WTC11 (cell line): ENCODE data around the gene BRK1. TPM values are rescaled to one million over a fixed set of nuclear protein-coding genes. Genes with fewer than 3 reads are reported as not detected.

Experiments
- ATAC-seq: fragments of 200-7000 bp; cut with Tn5 transposase; 2 replicates; pipeline ENCODE4 v1.10.0; 2021; ENCODE audit warnings: mild to moderate bottlenecking, moderate library complexity
- CTCF ChIA-PET: fragments of 300-600 bp; sonication (Branson Sonifier 250); formaldehyde crosslinking; loops from one replicate; lab custom pipeline; 2021; ENCODE audit warnings: antibody characterized with exemption; lab: Charles Lee
- POLR2A ChIA-PET: fragments of 350-600 bp; sonication (Branson Sonifier 250); formaldehyde crosslinking; loops from one replicate; lab custom pipeline; 2021; ENCODE audit warnings: antibody characterized with exemption; lab: Charles Lee
- DNase-seq: peaks from one replicate; pipeline ENCODE4 v3.0.0; 2021; ENCODE audit warnings: low spot score
- H3K27ac Mint-ChIP-seq: 2 replicates; pipeline ENCODE4 v1.8.0; 2021; ENCODE audit warnings: mixed read lengths
- H3K27me3 Mint-ChIP-seq: 2 replicates; pipeline ENCODE4 v1.8.0; 2021; ENCODE audit warnings: low read depth, mild to moderate bottlenecking, moderate library complexity, mixed read lengths
- H3K36me3 Mint-ChIP-seq: 2 replicates; pipeline ENCODE4 v1.8.0; 2021; ENCODE audit warnings: mixed read lengths
- H3K4me1 Mint-ChIP-seq: 2 replicates; pipeline ENCODE4 v1.8.0; 2022; ENCODE audit warnings: mixed read lengths
- H3K4me3 Mint-ChIP-seq: 2 replicates; pipeline ENCODE4 v1.8.0; 2021; ENCODE audit warnings: mild to moderate bottlenecking, moderate library complexity, mixed read lengths
- H3K9me3 Mint-ChIP-seq: 2 replicates; pipeline ENCODE4 v1.8.0; 2021; ENCODE audit warnings: mixed read lengths
- AR ChIP-seq: fragments of 250-450 bp; sonication (Bioruptor Pico); IDR thresholded peaks from 2 replicates; pipeline ENCODE4 v1.9.0; 2021; ENCODE audit warnings: mild to moderate bottlenecking
- ARID4B ChIP-seq: sonication (generic); formaldehyde crosslinking; IDR thresholded peaks from 2 replicates; pipeline ENCODE4 v1.8.0; 2023; ENCODE audit warnings: missing genetic modification reagents, mild to moderate bottlenecking, borderline replicate concordance
- ATF1 ChIP-seq: sonication (generic); formaldehyde crosslinking; IDR thresholded peaks from 2 replicates; pipeline ENCODE4 v1.8.1; 2023; ENCODE audit warnings: mild to moderate bottlenecking, moderate library complexity, missing genetic modification reagents
- ATF3 ChIP-seq: sonication (generic); formaldehyde crosslinking; conservative IDR thresholded peaks from 2 replicates; pipeline ENCODE4 v1.8.1; 2022; ENCODE audit warnings: mild to moderate bottlenecking, missing genetic modification reagents
- CBFB ChIP-seq: sonication (generic); formaldehyde crosslinking; IDR thresholded peaks from 2 replicates; pipeline ENCODE4 v1.8.1; 2022; ENCODE audit warnings: mild to moderate bottlenecking, low read depth, missing genetic modification reagents
- CREB1 ChIP-seq: sonication (generic); formaldehyde crosslinking; IDR thresholded peaks from 2 replicates; pipeline ENCODE4 v1.8.0; 2023; ENCODE audit warnings: mild to moderate bottlenecking, missing genetic modification reagents
- CTCF ChIP-seq: fragments of 200-600 bp; IDR thresholded peaks from 2 replicates; pipeline ENCODE4 v1.8.0; 2022; ENCODE audit warnings: antibody characterized with exemption
- E2F5 ChIP-seq: sonication (generic); formaldehyde crosslinking; IDR thresholded peaks from 2 replicates; pipeline ENCODE4 v1.8.1; 2022; ENCODE audit warnings: mild to moderate bottlenecking, moderate library complexity, missing genetic modification reagents
- ESRRA ChIP-seq: sonication (generic); formaldehyde crosslinking; IDR thresholded peaks from 2 replicates; pipeline ENCODE4 v1.8.1; 2022; ENCODE audit warnings: mild to moderate bottlenecking, missing genetic modification reagents, borderline replicate concordance
- ETV6 ChIP-seq: sonication (generic); formaldehyde crosslinking; IDR thresholded peaks from 2 replicates; pipeline ENCODE4 v1.8.1; 2022; ENCODE audit warnings: mild to moderate bottlenecking, missing genetic modification reagents
- GRHL2 ChIP-seq: fragments of 250-450 bp; sonication (Bioruptor Pico); IDR thresholded peaks from 2 replicates; pipeline ENCODE4 v1.8.0; 2022; ENCODE audit warnings: mild to moderate bottlenecking, moderate library complexity; ENCODE audit not compliant: insufficient replicate concordance, severe bottlenecking
- IRF2 ChIP-seq: sonication (generic); formaldehyde crosslinking; IDR thresholded peaks from 2 replicates; pipeline ENCODE4 v1.8.0; 2022; ENCODE audit warnings: low read depth, missing genetic modification reagents, borderline replicate concordance
- JUN ChIP-seq: sonication (generic); formaldehyde crosslinking; IDR thresholded peaks from 2 replicates; pipeline ENCODE4 v1.8.0; 2023; ENCODE audit warnings: mild to moderate bottlenecking, missing genetic modification reagents
- MYBL2 ChIP-seq: sonication (generic); formaldehyde crosslinking; IDR thresholded peaks from 2 replicates; pipeline ENCODE4 v1.8.1; 2023; ENCODE audit warnings: mild to moderate bottlenecking, moderate library complexity, missing genetic modification reagents
- NFYB ChIP-seq: sonication (generic); formaldehyde crosslinking; conservative IDR thresholded peaks from 2 replicates; pipeline ENCODE4 v1.8.0; 2022; ENCODE audit warnings: low read depth, missing genetic modification reagents
- SMAD3 ChIP-seq: sonication (generic); formaldehyde crosslinking; IDR thresholded peaks from 2 replicates; pipeline ENCODE4 v1.8.0; 2022; ENCODE audit warnings: missing genetic modification reagents, mild to moderate bottlenecking, borderline replicate concordance
- SOX15 ChIP-seq: fragments of 250-450 bp; sonication (Bioruptor Pico); IDR thresholded peaks from 2 replicates; pipeline ENCODE4 v1.9.0; 2021; ENCODE audit warnings: mild to moderate bottlenecking
- ZMAT4 ChIP-seq: fragments of 250-450 bp; sonication (Bioruptor Pico); IDR thresholded peaks from 2 replicates; pipeline ENCODE4 v1.9.0; 2021; ENCODE audit warnings: mild to moderate bottlenecking
- ZNF219 ChIP-seq: sonication (generic); formaldehyde crosslinking; IDR thresholded peaks from 2 replicates; pipeline ENCODE4 v1.8.0; 2023; ENCODE audit warnings: missing genetic modification reagents, mild to moderate bottlenecking, borderline replicate concordance
- ZSCAN18 ChIP-seq: fragments of 250-450 bp; sonication (Bioruptor Pico); IDR thresholded peaks from 2 replicates; pipeline ENCODE4 v2.1.2; 2022; ENCODE audit warnings: mild to moderate bottlenecking, moderate library complexity
- total RNA-seq: library from RNA; stranded (reverse); gene quantifications from 3 replicates; pipeline ENCODE4 v1.2.3, GENCODE V29; 2021

The BRK1 gene
- total RNA-seq, 1 experiment from 2014 or later: 107 TPM

GRCh38 chr3:10121064-10121463 is 5.6 kb downstream of the BRK1 start (continued):
- no peak for TF ChIP-seq CBFB (CRISPR knock-in tag)
- no peak for TF ChIP-seq CREB1
- no peak for TF ChIP-seq CTCF
- no peak for TF ChIP-seq ATF3 (CRISPR knock-in tag)
- no peak for TF ChIP-seq GRHL2 (CRISPR knock-in tag)

- TF ChIP-seq MYBL2 (no peak), ETV6 (CRISPR knock-in tag) (no peak), ATF1 (no peak), SOX15 (CRISPR knock-in tag) (no peak), IRF2 (no peak), ZNF219 (CRISPR knock-in tag) (no peak), JUN (no peak), SMAD3 (CRISPR knock-in tag) (no peak), ESRRA (CRISPR knock-in tag) (no peak), NFYB (CRISPR knock-in tag) (no peak), E2F5 (CRISPR knock-in tag) (no peak), ARID4B (no peak), AR (CRISPR knock-in tag) (no peak), ZSCAN18 (CRISPR knock-in tag) (no peak), ZMAT4 (CRISPR knock-in tag) (no peak)
- ChIA-PET POLR2A (no interaction called here), CTCF (no interaction called here)
- Mint-ChIP-seq H3K4me3 (no peak overlapping the region), H3K9me3 (no peaks in the 10 kb centered on the region), H3K27ac (no peak overlapping the region), H3K27me3 (no peaks in the 10 kb centered on the region), H3K36me3 (peaks cover 37% of the 10 kb centered on the region), H3K4me1 (no peaks in the 10 kb centered on the region)
- ATAC-seq (no peak), DNase-seq (no peak)
Measured at GRCh38 chr3:10122724-10123123, 7.2 kb downstream of the BRK1 start.
